ENCODE data around the gene ACTR3C. TPM values are rescaled to one million over a fixed set of nuclear protein-coding genes. Genes with fewer than 3 reads are reported as not detected.

The ACTR3C gene
- total and polyA plus RNA-seq, 2 of the 13 experiments (the other 11 are each of a cell fraction or from before 2014, with no cell fraction given), result 3.8 to 7.5 TPM

DNA sequence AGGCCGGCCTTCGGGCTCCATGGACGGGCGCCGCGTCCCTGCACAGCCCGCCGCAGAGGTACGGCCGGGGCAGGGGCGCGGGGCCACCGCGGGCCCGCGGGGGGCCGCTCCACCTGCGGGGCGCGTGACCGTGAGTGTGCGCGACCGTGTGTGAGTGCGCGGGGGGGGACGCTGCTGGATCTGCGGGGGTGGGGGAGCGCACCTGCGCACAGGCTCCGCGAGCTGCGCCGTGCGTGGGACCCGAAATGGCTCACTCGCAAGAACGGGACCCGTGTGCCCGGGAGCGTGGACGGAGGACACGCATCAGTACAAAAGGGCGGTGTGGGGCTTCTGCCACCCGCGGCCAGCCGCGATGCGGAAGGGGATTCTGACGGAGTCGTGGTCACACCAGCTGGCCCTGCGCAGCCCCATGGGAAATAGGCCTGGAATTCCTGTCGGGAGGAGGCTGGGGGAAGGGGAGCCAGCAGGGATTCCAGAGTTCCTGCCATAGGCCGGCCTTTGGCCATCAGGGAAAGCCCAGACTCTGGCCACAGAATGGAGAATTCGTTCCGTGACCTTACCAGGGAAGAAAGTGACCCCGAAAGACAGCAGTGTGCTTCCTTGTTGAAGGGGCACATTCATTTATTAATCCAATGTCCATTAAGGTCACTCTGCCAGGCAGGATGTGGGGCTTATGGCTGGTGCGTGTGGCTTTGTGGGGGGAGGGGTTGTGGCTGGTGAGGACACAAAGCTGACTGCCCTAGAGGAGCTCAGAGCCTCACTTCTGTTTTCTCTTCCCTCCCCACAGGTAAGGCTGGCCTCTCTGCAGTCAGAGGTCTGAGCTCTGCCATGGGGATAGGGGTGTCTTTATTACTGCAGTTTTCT lies 45.8 kb upstream of the ACTR3C start (continued):
- TF ChIP-seq, protein P1, sequence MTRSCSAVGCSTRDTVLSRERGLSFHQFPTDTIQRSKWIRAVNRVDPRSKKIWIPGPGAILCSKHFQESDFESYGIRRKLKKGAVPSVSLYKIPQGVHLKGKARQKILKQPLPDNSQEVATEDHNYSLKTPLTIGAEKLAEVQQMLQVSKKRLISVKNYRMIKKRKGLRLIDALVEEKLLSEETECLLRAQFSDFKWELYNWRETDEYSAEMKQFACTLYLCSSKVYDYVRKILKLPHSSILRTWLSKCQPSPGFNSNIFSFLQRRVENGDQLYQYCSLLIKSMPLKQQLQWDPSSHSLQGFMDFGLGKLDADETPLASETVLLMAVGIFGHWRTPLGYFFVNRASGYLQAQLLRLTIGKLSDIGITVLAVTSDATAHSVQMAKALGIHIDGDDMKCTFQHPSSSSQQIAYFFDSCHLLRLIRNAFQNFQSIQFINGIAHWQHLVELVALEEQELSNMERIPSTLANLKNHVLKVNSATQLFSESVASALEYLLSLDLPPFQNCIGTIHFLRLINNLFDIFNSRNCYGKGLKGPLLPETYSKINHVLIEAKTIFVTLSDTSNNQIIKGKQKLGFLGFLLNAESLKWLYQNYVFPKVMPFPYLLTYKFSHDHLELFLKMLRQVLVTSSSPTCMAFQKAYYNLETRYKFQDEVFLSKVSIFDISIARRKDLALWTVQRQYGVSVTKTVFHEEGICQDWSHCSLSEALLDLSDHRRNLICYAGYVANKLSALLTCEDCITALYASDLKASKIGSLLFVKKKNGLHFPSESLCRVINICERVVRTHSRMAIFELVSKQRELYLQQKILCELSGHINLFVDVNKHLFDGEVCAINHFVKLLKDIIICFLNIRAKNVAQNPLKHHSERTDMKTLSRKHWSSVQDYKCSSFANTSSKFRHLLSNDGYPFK (CRISPR knock-in tag; IDR thresholded peaks at IDR 0.05; ENCODE audit: borderline replicate concordance), result no peak
- no peak for TF ChIP-seq ZNF570 (CRISPR knock-in tag; IDR thresholded peaks at IDR 0.05; ENCODE audit: borderline replicate concordance)
- no peak for TF ChIP-seq TCF12 (IDR thresholded peaks at IDR 0.05)
- no peak for TF ChIP-seq TCF12 (CRISPR knock-in tag; IDR thresholded peaks at IDR 0.05)
- TF ChIP-seq, protein P2, sequence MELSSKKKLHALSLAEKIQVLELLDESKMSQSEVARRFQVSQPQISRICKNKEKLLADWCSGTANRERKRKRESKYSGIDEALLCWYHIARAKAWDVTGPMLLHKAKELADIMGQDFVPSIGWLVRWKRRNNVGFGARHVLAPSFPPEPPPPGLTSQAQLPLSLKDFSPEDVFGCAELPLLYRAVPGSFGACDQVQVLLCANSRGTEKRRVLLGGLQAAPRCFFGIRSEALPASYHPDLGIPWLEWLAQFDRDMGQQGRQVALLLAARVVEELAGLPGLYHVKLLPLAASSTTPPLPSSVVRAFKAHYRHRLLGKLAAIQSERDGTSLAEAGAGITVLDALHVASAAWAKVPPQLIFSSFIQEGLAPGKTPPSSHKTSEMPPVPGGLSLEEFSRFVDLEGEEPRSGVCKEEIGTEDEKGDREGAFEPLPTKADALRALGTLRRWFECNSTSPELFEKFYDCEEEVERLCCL (CRISPR knock-in tag; IDR thresholded peaks at IDR 0.05; ENCODE audit: borderline replicate concordance), result no peak
- no peak for TF ChIP-seq ZNF138 (CRISPR knock-in tag; IDR thresholded peaks at IDR 0.05; ENCODE audit: low read depth)
- TF ChIP-seq NFKB2 (CRISPR knock-in tag; IDR thresholded peaks at IDR 0.05; ENCODE audit: borderline replicate concordance), result peak; percentile 34; the same call in 1 of the 2 replicates
- TF ChIP-seq, protein P3, sequence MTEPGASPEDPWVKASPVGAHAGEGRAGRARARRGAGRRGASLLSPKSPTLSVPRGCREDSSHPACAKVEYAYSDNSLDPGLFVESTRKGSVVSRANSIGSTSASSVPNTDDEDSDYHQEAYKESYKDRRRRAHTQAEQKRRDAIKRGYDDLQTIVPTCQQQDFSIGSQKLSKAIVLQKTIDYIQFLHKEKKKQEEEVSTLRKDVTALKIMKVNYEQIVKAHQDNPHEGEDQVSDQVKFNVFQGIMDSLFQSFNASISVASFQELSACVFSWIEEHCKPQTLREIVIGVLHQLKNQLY (CRISPR knock-in tag; IDR thresholded peaks at IDR 0.05), result no peak
- no peak for TF ChIP-seq HMG20A (CRISPR knock-in tag; IDR thresholded peaks at IDR 0.05; ENCODE audit: borderline replicate concordance)
- no peak for TF ChIP-seq KLF13 (CRISPR knock-in tag; IDR thresholded peaks at IDR 0.05)
- TF ChIP-seq IRF9 (CRISPR knock-in tag; IDR thresholded peaks at IDR 0.05; ENCODE audit: borderline replicate concordance), result peak; percentile 55; the same call in 1 of the 2 replicates
- no peak for TF ChIP-seq THRA (CRISPR knock-in tag; IDR thresholded peaks at IDR 0.05; ENCODE audit: borderline replicate concordance)
- TF ChIP-seq SRSF1 (optimal IDR thresholded peaks at IDR 0.05; ENCODE audit: low read depth, low read length), result no peak
- TF ChIP-seq PAX8 (CRISPR knock-in tag; IDR thresholded peaks at IDR 0.05; ENCODE audit: borderline replicate concordance), result 0 out of 2 replicates have a peak, but pooled peaks have one; percentile 10
- TF ChIP-seq PRMT3 (CRISPR knock-in tag; IDR thresholded peaks at IDR 0.05; ENCODE audit: borderline replicate concordance, low read depth), result no peak
- TF ChIP-seq ZNF576 (CRISPR knock-in tag; IDR thresholded peaks at IDR 0.05), result no peak
- TF ChIP-seq HES4 (CRISPR knock-in tag; IDR thresholded peaks at IDR 0.05; ENCODE audit: borderline replicate concordance), result no peak
- TF ChIP-seq RCOR2 (CRISPR knock-in tag; IDR thresholded peaks at IDR 0.05), result no peak
- TF ChIP-seq ZNF251 (CRISPR knock-in tag; IDR thresholded peaks at IDR 0.05), result no peak
- TF ChIP-seq NR2C2 (CRISPR knock-in tag; IDR thresholded peaks at IDR 0.05; ENCODE audit: borderline replicate concordance), result no peak
- no peak for TF ChIP-seq STAG1 (CRISPR knock-in tag; IDR thresholded peaks at IDR 0.05)

Measured in HepG2 (cell line).